ENCODE results near the gene RHO.

- no peak for TF ChIP-seq GATA2 (IDR thresholded peaks at IDR 0.05; ENCODE audit: low read depth, low read length)
- no peak for TF ChIP-seq GATA3 (IDR thresholded peaks at IDR 0.05; ENCODE audit: low read depth, low read length)
These were observed 3.3 kb downstream of the RHO start for GRCh38 chr3:129531699-129532098.
